Measurements from ENCODE around the gene HOXB9.

DNA sequence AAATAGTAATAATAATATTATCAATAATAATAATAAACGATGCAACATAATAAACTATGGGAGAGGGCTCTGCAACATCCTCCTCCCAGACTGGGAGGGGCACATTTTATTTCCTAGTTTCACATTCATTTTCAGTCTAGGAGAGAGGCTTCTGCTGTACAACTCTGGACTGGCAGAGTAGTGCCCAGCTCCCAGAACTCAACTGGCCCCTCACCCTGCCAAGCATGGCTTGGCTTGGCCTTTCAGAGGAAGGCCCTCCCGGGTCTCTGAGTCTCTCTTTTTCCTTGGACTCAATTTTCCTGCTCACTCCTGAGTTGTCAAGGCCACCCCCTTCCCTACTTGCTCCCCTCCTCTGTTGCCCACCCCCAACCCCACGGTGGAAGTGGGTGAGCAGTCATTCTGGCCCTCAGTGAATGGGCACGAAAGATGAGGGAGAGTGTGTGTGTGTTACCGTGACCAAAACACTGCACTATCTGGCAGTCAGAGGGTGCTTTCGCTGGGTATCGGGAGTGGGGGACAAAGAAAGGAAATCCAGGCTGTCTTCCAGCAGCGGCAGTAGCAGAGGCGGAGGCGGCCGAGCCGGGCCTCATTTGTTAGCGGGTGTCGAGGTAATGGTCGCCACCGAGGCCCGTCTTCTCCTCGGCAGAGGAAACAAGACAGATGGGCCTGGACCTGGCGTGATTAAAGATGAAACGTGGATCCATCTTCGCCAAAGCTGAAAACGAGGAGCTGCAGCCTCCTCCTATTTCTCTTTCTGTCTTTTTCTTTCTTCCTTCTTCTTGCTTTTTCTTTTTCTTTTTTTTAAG is 50.3 kb downstream of the HOXB9 start:
- TF ChIP-seq, protein P1, sequence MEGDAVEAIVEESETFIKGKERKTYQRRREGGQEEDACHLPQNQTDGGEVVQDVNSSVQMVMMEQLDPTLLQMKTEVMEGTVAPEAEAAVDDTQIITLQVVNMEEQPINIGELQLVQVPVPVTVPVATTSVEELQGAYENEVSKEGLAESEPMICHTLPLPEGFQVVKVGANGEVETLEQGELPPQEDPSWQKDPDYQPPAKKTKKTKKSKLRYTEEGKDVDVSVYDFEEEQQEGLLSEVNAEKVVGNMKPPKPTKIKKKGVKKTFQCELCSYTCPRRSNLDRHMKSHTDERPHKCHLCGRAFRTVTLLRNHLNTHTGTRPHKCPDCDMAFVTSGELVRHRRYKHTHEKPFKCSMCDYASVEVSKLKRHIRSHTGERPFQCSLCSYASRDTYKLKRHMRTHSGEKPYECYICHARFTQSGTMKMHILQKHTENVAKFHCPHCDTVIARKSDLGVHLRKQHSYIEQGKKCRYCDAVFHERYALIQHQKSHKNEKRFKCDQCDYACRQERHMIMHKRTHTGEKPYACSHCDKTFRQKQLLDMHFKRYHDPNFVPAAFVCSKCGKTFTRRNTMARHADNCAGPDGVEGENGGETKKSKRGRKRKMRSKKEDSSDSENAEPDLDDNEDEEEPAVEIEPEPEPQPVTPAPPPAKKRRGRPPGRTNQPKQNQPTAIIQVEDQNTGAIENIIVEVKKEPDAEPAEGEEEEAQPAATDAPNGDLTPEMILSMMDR (IDR thresholded peaks at IDR 0.05) = no peak
- TF ChIP-seq POLR2AphosphoS5 (IDR thresholded peaks at IDR 0.05) (no peak), POLR2A (IDR thresholded peaks at IDR 0.05) (no peak)
